NCI-H82 treated with DMSO at 0.1 percent for 48 hours (cell line): ENCODE measurements around the gene MYH9.
"Not testable (repeated sequence)": the region's sequence is repeated elsewhere in the genome, so short reads cannot be mapped to it uniquely, and the experiment has no call there.

ENCODE experiments used
- DNase-seq: peaks from one replicate; lab custom pipeline; 2025; ENCODE audit not compliant: unreplicated experiment; lab: John Stamatoyannopoulos, UW

The MYH9 gene

GRCh38 chr22:36279219-36279666 is 108.5 kb downstream of the MYH9 start:
- DNase-seq, result no peak

GRCh38 chr22:36277482-36278291 is 110.1 kb downstream of the MYH9 start:
- no peak for DNase-seq

GRCh38 chr22:36274531-36274930 is 113.2 kb downstream of the MYH9 start:
- no peak for DNase-seq

- DNase-seq, result not testable (repeated sequence)
Measured at GRCh38 chr22:36271951-36272350, 115.8 kb downstream of the MYH9 start.

- not testable (repeated sequence) for DNase-seq
Measured at GRCh38 chr22:36271231-36271630, 116.5 kb downstream of the MYH9 start.

- DNase-seq, result no peak
Measured at GRCh38 chr22:36267896-36268485, 119.8 kb downstream of the MYH9 start.

- no peak for DNase-seq
Measured at GRCh38 chr22:36267058-36267457, 120.7 kb downstream of the MYH9 start.

- DNase-seq, result not testable (repeated sequence)
Measured at GRCh38 chr22:36263886-36264664, 123.7 kb downstream of the MYH9 start.

- DNase-seq, result not testable (repeated sequence)
Measured at GRCh38 chr22:36263216-36263673, 124.5 kb downstream of the MYH9 start.

GRCh38 chr22:36262307-36262706 is 125.5 kb downstream of the MYH9 start:
- DNase-seq, result not testable (repeated sequence)

- DNase-seq, result not testable (repeated sequence)
Measured at GRCh38 chr22:36261675-36262074, 126.1 kb downstream of the MYH9 start.

GRCh38 chr22:36259615-36260300 is 128.0 kb downstream of the MYH9 start:
- DNase-seq, result no peak

- no peak for DNase-seq
Measured at GRCh38 chr22:36258701-36259614, 128.8 kb downstream of the MYH9 start.

- DNase-seq, result no peak
Measured at GRCh38 chr22:36257948-36258670, 129.7 kb downstream of the MYH9 start.

GRCh38 chr22:36257308-36257707 is 130.5 kb downstream of the MYH9 start:
- no peak for DNase-seq

- no peak for DNase-seq
Measured at GRCh38 chr22:36256478-36256877, 131.3 kb downstream of the MYH9 start.

- DNase-seq, result not testable (repeated sequence)
Measured at GRCh38 chr22:36255572-36255971, 132.2 kb downstream of the MYH9 start.

- DNase-seq, result no peak
Measured at GRCh38 chr22:36253523-36254490, 134.0 kb downstream of the MYH9 start.
